MM.1S (cell line): ENCODE results near the gene SETD2.

Experiments
- CTCF ChIP-seq: fragments of 300-600 bp; sonication (generic); IDR thresholded peaks from 2 replicates; pipeline ENCODE4 v1.5.1; 2016; ENCODE audit warnings: antibody characterized with exemption, low read length, mixed read lengths
- EZH2 ChIP-seq: fragments of 300-600 bp; sonication (generic); optimal IDR thresholded peaks from 2 replicates; pipeline ENCODE3; 2017; ENCODE audit warnings: low read depth, mild to moderate bottlenecking, antibody characterized with exemption, low read length, mixed read lengths

- TF ChIP-seq CTCF (no peak), EZH2 (no peak)
These were observed 135.2 kb downstream of the SETD2 start for GRCh38 chr3:47028667-47029066.
